ENCODE data around the gene FBXO36. TPM values are rescaled to one million over a fixed set of nuclear protein-coding genes. Genes with fewer than 3 reads are reported as not detected.

FBXO36 gene
- total and polyA plus RNA-seq, 10 of the 15 experiments (the other 5 are each of a cell fraction or from before 2014, with no cell fraction given): 0.79 to 2.7 (median 1.3) TPM

DNA sequence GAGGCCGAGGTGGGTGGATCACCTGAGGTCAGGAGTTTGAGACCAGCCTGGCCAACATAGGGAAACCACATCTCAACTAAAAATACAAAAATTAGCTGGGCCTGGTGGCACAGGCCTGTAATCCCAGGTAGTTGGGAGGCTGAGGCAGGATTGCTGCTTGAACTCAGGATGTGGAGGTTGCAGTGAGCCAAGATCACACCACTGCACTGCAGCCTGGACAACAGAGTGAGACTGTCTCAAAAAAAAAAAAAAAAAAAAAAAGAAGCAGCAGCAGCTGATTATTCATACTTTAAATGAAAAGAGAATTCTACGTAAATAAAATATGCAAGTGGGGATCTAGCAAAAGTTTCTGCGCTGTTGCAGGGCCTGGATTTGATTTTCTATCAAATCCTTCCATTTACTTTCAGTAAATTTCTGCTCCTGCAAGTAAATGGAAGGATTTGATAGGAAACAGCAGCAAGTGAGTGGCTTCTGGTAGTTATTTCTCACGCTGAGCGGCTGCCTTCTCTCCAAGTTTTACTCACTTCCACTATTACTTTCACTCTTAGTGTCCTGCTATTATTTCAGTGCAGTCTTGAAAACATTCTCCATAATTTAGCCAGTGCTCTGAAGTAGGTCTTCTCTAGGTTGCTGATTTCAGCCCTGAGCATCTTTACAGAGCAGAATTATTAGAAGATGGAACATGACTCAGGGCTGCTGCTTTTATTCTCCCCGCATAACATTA is 78.0 kb downstream of the FBXO36 start (continued):
- TF ChIP-seq, protein P1, sequence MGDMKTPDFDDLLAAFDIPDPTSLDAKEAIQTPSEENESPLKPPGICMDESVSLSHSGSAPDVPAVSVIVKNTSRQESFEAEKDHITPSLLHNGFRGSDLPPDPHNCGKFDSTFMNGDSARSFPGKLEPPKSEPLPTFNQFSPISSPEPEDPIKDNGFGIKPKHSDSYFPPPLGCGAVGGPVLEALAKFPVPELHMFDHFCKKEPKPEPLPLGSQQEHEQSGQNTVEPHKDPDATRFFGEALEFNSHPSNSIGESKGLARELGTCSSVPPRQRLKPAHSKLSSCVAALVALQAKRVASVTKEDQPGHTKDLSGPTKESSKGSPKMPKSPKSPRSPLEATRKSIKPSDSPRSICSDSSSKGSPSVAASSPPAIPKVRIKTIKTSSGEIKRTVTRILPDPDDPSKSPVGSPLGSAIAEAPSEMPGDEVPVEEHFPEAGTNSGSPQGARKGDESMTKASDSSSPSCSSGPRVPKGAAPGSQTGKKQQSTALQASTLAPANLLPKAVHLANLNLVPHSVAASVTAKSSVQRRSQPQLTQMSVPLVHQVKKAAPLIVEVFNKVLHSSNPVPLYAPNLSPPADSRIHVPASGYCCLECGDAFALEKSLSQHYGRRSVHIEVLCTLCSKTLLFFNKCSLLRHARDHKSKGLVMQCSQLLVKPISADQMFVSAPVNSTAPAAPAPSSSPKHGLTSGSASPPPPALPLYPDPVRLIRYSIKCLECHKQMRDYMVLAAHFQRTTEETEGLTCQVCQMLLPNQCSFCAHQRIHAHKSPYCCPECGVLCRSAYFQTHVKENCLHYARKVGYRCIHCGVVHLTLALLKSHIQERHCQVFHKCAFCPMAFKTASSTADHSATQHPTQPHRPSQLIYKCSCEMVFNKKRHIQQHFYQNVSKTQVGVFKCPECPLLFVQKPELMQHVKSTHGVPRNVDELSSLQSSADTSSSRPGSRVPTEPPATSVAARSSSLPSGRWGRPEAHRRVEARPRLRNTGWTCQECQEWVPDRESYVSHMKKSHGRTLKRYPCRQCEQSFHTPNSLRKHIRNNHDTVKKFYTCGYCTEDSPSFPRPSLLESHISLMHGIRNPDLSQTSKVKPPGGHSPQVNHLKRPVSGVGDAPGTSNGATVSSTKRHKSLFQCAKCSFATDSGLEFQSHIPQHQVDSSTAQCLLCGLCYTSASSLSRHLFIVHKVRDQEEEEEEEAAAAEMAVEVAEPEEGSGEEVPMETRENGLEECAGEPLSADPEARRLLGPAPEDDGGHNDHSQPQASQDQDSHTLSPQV (IDR thresholded peaks at IDR 0.05): no peak
- TF ChIP-seq EGR1 (IDR thresholded peaks at IDR 0.05; ENCODE audit: borderline replicate concordance in 1 of 2, low read depth in 2 of 2, low read length in 2 of 2): no peak
- TF ChIP-seq, protein P2, sequence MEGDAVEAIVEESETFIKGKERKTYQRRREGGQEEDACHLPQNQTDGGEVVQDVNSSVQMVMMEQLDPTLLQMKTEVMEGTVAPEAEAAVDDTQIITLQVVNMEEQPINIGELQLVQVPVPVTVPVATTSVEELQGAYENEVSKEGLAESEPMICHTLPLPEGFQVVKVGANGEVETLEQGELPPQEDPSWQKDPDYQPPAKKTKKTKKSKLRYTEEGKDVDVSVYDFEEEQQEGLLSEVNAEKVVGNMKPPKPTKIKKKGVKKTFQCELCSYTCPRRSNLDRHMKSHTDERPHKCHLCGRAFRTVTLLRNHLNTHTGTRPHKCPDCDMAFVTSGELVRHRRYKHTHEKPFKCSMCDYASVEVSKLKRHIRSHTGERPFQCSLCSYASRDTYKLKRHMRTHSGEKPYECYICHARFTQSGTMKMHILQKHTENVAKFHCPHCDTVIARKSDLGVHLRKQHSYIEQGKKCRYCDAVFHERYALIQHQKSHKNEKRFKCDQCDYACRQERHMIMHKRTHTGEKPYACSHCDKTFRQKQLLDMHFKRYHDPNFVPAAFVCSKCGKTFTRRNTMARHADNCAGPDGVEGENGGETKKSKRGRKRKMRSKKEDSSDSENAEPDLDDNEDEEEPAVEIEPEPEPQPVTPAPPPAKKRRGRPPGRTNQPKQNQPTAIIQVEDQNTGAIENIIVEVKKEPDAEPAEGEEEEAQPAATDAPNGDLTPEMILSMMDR (IDR thresholded peaks at IDR 0.05 in 2 of 3, conservative IDR thresholded peaks at IDR 0.05 in 1 of 3; ENCODE audit: control insufficient read depth in 2 of 3, extremely low read depth in 1 of 3, insufficient read depth in 1 of 3, low read depth in 3 of 3, low read length in 3 of 3): no peak
- TF ChIP-seq MTA2 (IDR thresholded peaks at IDR 0.05; ENCODE audit: low read depth): peak; percentile 53; the same call in 1 of the 2 replicates
- TF ChIP-seq TAF1 (IDR thresholded peaks at IDR 0.05; ENCODE audit: borderline replicate concordance, low read depth, low read length): no peak
- TF ChIP-seq, protein P3, sequence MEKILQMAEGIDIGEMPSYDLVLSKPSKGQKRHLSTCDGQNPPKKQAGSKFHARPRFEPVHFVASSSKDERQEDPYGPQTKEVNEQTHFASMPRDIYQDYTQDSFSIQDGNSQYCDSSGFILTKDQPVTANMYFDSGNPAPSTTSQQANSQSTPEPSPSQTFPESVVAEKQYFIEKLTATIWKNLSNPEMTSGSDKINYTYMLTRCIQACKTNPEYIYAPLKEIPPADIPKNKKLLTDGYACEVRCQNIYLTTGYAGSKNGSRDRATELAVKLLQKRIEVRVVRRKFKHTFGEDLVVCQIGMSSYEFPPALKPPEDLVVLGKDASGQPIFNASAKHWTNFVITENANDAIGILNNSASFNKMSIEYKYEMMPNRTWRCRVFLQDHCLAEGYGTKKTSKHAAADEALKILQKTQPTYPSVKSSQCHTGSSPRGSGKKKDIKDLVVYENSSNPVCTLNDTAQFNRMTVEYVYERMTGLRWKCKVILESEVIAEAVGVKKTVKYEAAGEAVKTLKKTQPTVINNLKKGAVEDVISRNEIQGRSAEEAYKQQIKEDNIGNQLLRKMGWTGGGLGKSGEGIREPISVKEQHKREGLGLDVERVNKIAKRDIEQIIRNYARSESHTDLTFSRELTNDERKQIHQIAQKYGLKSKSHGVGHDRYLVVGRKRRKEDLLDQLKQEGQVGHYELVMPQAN (conservative IDR thresholded peaks at IDR 0.05): no peak
- TF ChIP-seq, protein P4, sequence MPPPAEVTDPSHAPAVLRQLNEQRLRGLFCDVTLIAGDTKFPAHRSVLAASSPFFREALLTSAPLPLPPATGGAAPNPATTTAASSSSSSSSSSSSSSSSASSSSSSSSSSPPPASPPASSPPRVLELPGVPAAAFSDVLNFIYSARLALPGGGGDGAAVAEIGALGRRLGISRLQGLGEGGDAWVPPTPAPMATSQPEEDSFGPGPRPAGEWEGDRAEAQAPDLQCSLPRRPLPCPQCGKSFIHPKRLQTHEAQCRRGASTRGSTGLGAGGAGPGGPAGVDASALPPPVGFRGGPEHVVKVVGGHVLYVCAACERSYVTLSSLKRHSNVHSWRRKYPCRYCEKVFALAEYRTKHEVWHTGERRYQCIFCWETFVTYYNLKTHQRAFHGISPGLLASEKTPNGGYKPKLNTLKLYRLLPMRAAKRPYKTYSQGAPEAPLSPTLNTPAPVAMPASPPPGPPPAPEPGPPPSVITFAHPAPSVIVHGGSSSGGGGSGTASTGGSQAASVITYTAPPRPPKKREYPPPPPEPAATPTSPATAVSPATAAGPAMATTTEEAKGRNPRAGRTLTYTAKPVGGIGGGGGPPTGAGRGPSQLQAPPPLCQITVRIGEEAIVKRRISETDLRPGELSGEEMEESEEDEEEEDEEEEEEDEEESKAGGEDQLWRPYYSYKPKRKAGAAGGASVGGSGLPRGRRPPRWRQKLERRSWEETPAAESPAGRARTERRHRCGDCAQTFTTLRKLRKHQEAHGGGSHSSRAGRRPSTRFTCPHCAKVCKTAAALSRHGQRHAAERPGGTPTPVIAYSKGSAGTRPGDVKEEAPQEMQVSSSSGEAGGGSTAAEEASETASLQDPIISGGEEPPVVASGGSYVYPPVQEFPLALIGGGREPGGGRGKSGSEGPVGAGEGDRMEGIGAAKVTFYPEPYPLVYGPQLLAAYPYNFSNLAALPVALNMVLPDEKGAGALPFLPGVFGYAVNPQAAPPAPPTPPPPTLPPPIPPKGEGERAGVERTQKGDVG (CRISPR knock-in tag; IDR thresholded peaks at IDR 0.05): no peak
- TF ChIP-seq, protein P5, sequence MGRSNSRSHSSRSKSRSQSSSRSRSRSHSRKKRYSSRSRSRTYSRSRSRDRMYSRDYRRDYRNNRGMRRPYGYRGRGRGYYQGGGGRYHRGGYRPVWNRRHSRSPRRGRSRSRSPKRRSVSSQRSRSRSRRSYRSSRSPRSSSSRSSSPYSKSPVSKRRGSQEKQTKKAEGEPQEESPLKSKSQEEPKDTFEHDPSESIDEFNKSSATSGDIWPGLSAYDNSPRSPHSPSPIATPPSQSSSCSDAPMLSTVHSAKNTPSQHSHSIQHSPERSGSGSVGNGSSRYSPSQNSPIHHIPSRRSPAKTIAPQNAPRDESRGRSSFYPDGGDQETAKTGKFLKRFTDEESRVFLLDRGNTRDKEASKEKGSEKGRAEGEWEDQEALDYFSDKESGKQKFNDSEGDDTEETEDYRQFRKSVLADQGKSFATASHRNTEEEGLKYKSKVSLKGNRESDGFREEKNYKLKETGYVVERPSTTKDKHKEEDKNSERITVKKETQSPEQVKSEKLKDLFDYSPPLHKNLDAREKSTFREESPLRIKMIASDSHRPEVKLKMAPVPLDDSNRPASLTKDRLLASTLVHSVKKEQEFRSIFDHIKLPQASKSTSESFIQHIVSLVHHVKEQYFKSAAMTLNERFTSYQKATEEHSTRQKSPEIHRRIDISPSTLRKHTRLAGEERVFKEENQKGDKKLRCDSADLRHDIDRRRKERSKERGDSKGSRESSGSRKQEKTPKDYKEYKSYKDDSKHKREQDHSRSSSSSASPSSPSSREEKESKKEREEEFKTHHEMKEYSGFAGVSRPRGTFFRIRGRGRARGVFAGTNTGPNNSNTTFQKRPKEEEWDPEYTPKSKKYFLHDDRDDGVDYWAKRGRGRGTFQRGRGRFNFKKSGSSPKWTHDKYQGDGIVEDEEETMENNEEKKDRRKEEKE (IDR thresholded peaks at IDR 0.05): no peak
- TF ChIP-seq NFYB (IDR thresholded peaks at IDR 0.05; ENCODE audit: insufficient read depth, low read depth, low read length): no peak
- TF ChIP-seq ZSCAN29 (IDR thresholded peaks at IDR 0.05): no peak
- TF ChIP-seq FOS (IDR thresholded peaks at IDR 0.05; ENCODE audit: borderline replicate concordance, extremely low read depth, insufficient read length): no peak
- peak; percentile 88 for TF ChIP-seq IRF4 (IDR thresholded peaks at IDR 0.05; ENCODE audit: low read depth, low read length)
- TF ChIP-seq HDAC6 (IDR thresholded peaks at IDR 0.05; ENCODE audit: unreplicated experiment): no peak

Measured in GM12878 (cell line).